Heart right ventricle (tissue), 16 donors: ENCODE results near the gene TMEM51. TPM values are rescaled to one million over a fixed set of nuclear protein-coding genes. Genes with fewer than 3 reads are reported as not detected.

ENCODE experiments used
- ATAC-seq, 8 donors: fragments of 200-7000 bp; cut with Tn5 transposase; one replicate each; pipeline ENCODE4 v1.9.1; 2020; ENCODE audit warnings: mild to moderate bottlenecking in 8 of 8, moderate library complexity in 8 of 8, moderate number of reproducible peaks in 1 of 8
- DNase-seq, 2 donors: peaks; one replicate each; pipeline ENCODE4 v3.0.0-alpha.2; 2020
- H3K27ac ChIP-seq, 10 donors: fragments of 200-600 bp; sonication (generic) in 2 of 10; one replicate each; pipeline versions ENCODE4 v1.5.0 to v1.8.0; 2020 to 2022; ENCODE audit warnings: mild to moderate bottlenecking in 3 of 10
- H3K27me3 ChIP-seq, 7 donors: fragments of 200-600 bp; one replicate each; pipeline ENCODE4 v1.8.0; 2021 to 2022; ENCODE audit warnings: mild to moderate bottlenecking in 2 of 7
- H3K36me3 ChIP-seq, 9 donors: fragments of 200-600 bp; sonication (generic) in 1 of 9; one replicate each; pipeline versions ENCODE4 v1.5.0 to v1.8.0; 2020 to 2022; ENCODE audit warnings: mild to moderate bottlenecking in 2 of 9
- H3K4me1 ChIP-seq, 9 donors: fragments of 200-600 bp; sonication (generic) in 1 of 9; one replicate each; pipeline versions ENCODE4 v1.5.0 to v1.8.0; 2020 to 2022; ENCODE audit warnings: mild to moderate bottlenecking in 4 of 9
- H3K4me3 ChIP-seq, 10 donors: fragments of 200-600 bp; sonication (generic) in 2 of 10; one replicate each; pipeline versions ENCODE4 v1.5.0 to v1.8.0; 2020 to 2022; ENCODE audit warnings: mild to moderate bottlenecking in 7 of 10, moderate library complexity in 2 of 10
- H3K9me3 ChIP-seq, 11 donors: fragments of 200-600 bp in 10 of 11; sonication (generic) in 2 of 11; one replicate each; pipeline versions ENCODE4 v1.5.0 to v1.8.0; 2013 to 2022; ENCODE audit warnings: mild to moderate bottlenecking in 2 of 11, control low read depth in 1 of 11, moderate library complexity in 1 of 11
- WGBS, 2 donors: extraction: QIAGEN DNeasy Blood & Tissue Kit; methylation state at CpG; one replicate each; pipeline ENCODE4 v1.1.7; 2013; ENCODE audit warnings: inconsistent platforms in 1 of 2; 5-methylcytosine and 5-hydroxymethylcytosine counted together
- intact Hi-C, 10 donors: fragments of 100-400 bp; cut with DNase I; formaldehyde crosslinking; loops; one replicate each; pipeline versions ENCODE4 v1.11.1 to v1.14.2; 2022
- polyA plus RNA-seq, 2 donors: library from polyadenylated mRNA; stranded (reverse); fragments of 200-250 nt; gene quantifications; one replicate each; pipeline ENCODE4 v1.2.3, GENCODE V29; 2013
- total RNA-seq, 10 donors: library from RNA; stranded (reverse); fragmentation: NEBNext Ultra II Directional in 3 of 10; extraction: Animal tissue kit (Norgen Biotek cat#: 25700) in 3 of 10; gene quantifications; one replicate each; pipeline versions ENCODE4 v1.2.1 to v1.2.4, GENCODE V29; 2021 to 2023
- TF ChIP-seq, protein P1 (sequence below), 9 donors: fragments of 200-600 bp; sonication (generic) in 2 of 9; IDR thresholded peaks; one replicate each; pipeline versions ENCODE4 v1.5.0 to v1.8.0; 2021 to 2022; ENCODE audit warnings: antibody characterized with exemption in 9 of 9, mild to moderate bottlenecking in 5 of 9, moderate library complexity in 1 of 9
- donor health status: Arrhythmogenic right ventricular cardiomyopathy.
- donor health status: ischemic (EF 13 %, LVEDD 7.1; RV severe dilation, severe dysfunction).
- donor health status: healthy with polysubstance abuse.
- donor health status: DM: no; HTN: yes; CAD: no.
- donor health status: DM: no; HTN: no; CAD: no.
- donor health status: ischemic (EF 25% LVEDD 6.9; RV normal size, moderate dysfunction).
- donor health status: ischemic (EF 25% LVEDD 5.7; RV mildly dilated, moderate dysfunction).
- donor health status: healthy.
- donor health status: DM: yes; HTN: yes; CAD: no.
- donor health status: Ischemic cardiomyopathy.
- donor health status: ischemic (EF 35%, LVEDD 5.7; RV mildly dilated, moderate dysfunction).
- donor health status: nonischemic (EF 11% LVEDD 7.7; RV severe dilation, severe dysfunction).
- donor health status: DM: yes; HTN: yes; CAD: no.
- donor health status: PGD.
- donor health status: ischemic (EF 29% LVEDD 5.4; RV normal size, mild dysfunction).
- donor health status: nonischemic (EF 23%, LVEDD 6.1; RV moderate dilation, normal function).

TMEM51 gene
- total and polyA plus RNA-seq, 12 donors, result 2.0 to 9.5 (median 3.2) TPM

DNA sequence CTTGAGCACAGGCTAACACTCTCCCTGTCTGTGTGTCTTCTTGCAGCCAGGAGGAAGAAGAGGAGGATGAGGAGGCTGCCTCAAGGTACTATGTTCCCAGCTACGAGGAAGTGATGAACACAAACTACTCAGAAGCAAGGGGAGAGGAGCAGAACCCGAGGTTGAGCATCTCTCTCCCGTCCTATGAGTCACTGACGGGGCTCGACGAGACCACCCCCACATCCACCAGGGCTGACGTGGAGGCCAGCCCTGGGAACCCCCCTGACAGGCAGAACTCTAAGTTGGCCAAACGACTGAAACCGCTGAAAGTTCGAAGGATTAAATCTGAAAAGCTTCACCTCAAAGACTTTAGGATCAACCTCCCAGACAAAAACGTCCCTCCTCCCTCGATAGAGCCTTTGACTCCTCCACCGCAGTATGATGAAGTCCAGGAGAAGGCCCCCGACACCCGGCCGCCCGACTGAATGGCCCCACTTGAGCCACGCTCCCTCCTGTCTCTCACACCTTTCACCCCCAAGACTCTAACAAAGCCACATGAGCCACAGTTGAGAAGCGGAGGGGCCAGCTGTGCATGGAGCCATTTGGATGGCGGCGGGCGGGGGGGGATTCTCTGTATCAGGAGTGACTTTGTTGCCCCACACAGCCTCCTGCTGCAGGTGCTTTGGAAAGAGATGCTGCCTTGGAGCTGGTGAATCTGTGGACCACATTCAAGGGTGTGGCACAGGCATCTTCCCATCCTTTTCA, 65.9 kb downstream of the TMEM51 start:
- Histone ChIP-seq H3K27me3 (no peaks in the 10 kb centered on the region), H3K36me3 (peaks cover 0 to 23% (median 0%) of the 10 kb centered on the region in 9 donors), H3K9me3 (no peaks in the 10 kb centered on the region), H3K4me3 (no peak overlapping the region), H3K4me1 (peaks cover 0 to 26% (median 8%) of the 10 kb centered on the region in 9 donors), H3K27ac (no peak overlapping the region)
- intact Hi-C loops, result loop anchor here in 2 of 10 donors (5.0 to 10.0 kb wide), 2 partner anchors 65 to 67 kb away; partner anchors contain the start of gene TMEM51 (in 2 of the 2)
- no peak for ATAC-seq
- WGBS, 2 donors, result 93 to 96% methylated on average over 22 of the region's 22 CpGs
- TF ChIP-seq, protein P1, sequence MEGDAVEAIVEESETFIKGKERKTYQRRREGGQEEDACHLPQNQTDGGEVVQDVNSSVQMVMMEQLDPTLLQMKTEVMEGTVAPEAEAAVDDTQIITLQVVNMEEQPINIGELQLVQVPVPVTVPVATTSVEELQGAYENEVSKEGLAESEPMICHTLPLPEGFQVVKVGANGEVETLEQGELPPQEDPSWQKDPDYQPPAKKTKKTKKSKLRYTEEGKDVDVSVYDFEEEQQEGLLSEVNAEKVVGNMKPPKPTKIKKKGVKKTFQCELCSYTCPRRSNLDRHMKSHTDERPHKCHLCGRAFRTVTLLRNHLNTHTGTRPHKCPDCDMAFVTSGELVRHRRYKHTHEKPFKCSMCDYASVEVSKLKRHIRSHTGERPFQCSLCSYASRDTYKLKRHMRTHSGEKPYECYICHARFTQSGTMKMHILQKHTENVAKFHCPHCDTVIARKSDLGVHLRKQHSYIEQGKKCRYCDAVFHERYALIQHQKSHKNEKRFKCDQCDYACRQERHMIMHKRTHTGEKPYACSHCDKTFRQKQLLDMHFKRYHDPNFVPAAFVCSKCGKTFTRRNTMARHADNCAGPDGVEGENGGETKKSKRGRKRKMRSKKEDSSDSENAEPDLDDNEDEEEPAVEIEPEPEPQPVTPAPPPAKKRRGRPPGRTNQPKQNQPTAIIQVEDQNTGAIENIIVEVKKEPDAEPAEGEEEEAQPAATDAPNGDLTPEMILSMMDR (IDR thresholded peaks at IDR 0.05), result no peak
- DNase-seq, result no peak

DNA sequence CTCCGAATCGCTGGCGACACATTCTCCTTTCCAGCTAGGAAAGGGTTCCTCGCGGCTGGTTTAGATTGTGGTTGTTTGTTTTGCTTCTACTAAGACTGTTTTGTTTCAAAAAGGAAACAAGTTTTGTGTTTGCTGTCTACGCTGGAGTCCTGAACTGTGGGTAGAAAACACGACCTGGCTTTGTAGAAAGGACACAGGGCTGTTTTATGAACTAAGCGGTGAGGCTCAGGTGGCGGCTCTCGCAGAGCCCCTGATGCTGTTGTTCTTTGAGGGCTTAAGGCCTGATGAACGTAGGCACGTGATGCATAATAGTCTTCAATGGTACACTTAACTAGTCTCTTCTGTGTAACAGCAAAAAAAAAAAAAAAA, 66.5 kb downstream of the TMEM51 start:
- TF ChIP-seq, protein P1 (IDR thresholded peaks at IDR 0.05), result no peak
- intact Hi-C loops, result no loop called here
- 89 to 92% methylated on average over 12 of the region's 12 CpGs for WGBS, 2 donors
- Histone ChIP-seq H3K36me3 (peaks cover 0 to 19% (median 0%) of the 10 kb centered on the region in 9 donors), H3K4me3 (no peak overlapping the region), H3K9me3 (no peaks in the 10 kb centered on the region), H3K27ac (no peak overlapping the region), H3K4me1 (peaks cover 0 to 27% (median 8%) of the 10 kb centered on the region in 9 donors), H3K27me3 (no peaks in the 10 kb centered on the region)
- no peak for DNase-seq
- no peak for ATAC-seq

DNA sequence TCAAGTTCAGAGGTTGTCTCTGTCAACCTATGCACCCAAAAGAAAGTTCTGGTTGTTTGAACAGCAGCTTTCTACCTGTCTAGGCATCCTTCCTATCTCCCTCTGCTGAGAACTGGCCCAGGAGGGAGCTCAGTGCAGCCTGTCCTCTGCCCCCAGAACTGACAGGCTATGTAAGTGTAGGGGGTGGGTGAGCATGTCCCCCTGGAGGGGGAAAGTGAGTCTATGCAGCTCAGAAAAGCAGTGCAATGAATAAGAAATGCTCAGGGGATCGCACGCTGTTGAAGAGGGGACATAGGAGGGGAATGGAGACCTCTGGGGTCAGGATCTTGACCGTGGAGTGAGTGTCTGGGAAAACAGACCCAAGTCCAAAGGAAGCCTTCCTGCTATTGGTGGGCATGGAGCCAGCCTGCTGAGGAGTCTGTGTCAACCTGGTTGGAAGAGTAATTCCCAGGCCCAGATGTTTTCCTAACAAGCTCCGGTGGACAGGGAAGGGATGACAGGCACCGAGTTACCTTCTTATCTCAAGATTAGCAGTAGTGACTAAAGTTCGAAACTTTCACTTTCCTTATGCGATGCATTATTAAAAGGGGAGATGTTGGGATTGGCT, 67.4 kb downstream of the TMEM51 start:
- intact Hi-C loops, result no loop called here
- DNase-seq (no peak), ATAC-seq (peak in 2 of 8 donors; percentile 18)

DNA sequence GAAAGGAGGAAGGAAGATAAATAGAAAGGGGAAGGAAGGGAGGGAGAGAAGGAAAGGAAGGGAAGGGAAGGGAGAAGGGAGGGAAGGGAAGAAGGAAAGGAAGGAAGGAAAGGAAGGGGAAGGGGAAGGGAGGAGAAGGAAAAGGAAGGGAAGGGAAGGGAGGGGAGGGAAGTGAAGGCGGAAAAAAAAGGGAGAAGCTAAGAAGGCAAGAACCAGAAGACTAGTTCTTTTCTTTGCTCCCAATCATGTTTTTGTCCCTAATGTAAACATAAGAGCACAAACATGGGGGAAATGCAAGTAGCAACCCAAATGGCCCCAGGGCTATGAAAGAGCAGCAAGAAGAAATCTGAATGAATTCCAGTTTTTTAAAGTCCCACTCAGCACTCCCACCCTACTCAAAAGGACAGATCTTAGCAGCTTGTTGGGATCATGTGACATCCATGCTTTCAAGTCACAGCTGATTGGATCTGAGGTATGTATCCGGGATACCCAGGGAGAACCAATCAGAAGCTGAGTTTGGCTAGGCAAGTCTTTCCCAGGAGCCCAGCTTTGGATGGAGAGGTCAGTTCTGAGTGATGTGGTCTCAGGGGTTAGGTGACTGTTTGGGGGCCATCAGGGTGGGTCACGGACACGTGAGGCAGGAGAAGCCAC, 69.2 kb downstream of the TMEM51 start:
- WGBS, 2 donors, result 90 to 97% methylated on average over 4 of the region's 4 CpGs
- no peak overlapping the region for H3K4me3 ChIP-seq
- H3K9me3 ChIP-seq, result no peaks in the 10 kb centered on the region
- TF ChIP-seq, protein P1 (IDR thresholded peaks at IDR 0.05), result no peak
- H3K27ac ChIP-seq, result no peak overlapping the region
- ATAC-seq (no peak), DNase-seq (no peak)
- intact Hi-C loops, result no loop called here
- H3K36me3 ChIP-seq, result peaks cover 0 to 15% (median 0%) of the 10 kb centered on the region in 9 donors
- H3K27me3 ChIP-seq, result no peaks in the 10 kb centered on the region
- H3K4me1 ChIP-seq, result peaks cover 0 to 38% (median 24%) of the 10 kb centered on the region in 9 donors

More for the DNA sequence above, 67.4 kb downstream of the TMEM51 start:
- Histone ChIP-seq H3K4me1 (peaks cover 0 to 28% (median 12%) of the 10 kb centered on the region in 9 donors), H3K27ac (peak overlapping the region in 1 of 10 donors; percentile 26), H3K4me3 (no peak overlapping the region), H3K36me3 (peaks cover 0 to 15% (median 0%) of the 10 kb centered on the region in 9 donors), H3K27me3 (no peaks in the 10 kb centered on the region), H3K9me3 (no peaks in the 10 kb centered on the region)
- TF ChIP-seq, protein P1 (IDR thresholded peaks at IDR 0.05), result no peak
- WGBS, 2 donors, result 68 to 78% methylated on average over 7 of the region's 7 CpGs
